CD4-positive, alpha-beta T cell treated with Interleukin-1 beta for 1 hour (primary cell): Measurements from ENCODE around the gene NEURL1.

Experiments used
- DNase-seq, 2 donors: peaks; one replicate each; pipeline ENCODE4 v3.0.0-alpha.2; 2020 to 2022

The NEURL1 gene

GRCh38 chr10:103547391-103547946 is 54.0 kb downstream of the NEURL1 start:
- no peak for DNase-seq

DNA sequence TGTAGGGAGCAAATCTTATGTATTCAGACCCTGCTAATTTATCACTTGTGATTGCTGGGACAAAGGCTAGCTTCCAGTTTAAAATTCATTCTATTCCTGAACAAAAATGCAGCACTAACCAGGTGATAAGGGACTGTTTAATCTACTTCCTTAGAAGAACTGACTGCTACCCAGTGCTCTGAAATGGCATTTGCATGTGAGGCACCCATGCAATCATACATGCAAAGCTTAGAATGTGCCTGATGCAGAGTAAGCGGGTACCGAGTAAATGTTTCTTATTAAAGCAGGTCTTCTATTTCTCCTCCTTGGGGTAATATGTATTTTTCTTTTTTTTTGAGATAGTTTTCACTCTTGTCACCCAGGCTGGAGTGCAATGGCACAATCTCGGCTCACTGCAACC is 54.5 kb downstream of the NEURL1 start:
- DNase-seq = no peak

DNA sequence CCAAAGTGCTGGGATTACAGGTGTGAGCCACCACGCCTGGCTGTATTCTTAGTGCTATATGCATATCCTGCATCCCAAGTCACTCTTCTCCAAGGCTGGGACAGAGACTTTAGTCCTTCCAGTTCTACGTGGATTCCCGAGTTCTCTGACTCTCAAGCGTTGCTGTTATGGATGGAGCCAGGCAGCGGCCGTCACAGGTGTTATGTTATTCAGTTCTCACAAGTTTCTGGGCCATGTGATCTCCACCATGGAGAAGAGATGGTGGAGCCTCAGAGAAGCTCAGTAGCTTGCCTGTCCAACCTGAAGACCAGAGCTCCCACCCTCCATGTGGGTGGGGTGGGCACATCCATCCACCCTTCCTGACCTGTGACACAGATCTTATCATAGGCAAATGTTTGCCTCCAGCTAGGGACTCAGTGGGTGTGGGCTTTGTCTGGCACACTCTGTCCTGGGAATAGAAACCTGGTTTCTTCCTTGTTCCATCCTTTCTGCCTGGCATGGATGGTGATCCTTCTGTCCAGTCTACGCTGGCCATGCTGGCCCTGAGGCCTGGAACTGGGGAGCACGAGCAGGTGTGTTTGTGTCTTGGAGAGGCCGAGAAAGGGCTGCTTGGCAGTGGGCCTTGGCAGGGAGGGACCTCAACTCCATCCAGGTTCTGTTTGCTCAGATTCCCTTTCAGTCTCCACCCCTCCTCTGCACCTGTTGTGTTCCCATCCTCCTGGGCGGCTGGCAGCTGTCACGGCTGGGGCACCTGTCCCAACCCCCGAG is 55.3 kb downstream of the NEURL1 start:
- no peak for DNase-seq

GRCh38 chr10:103549349-103549685 is 55.8 kb downstream of the NEURL1 start:
- DNase-seq = no peak

GRCh38 chr10:103550229-103550628 is 56.7 kb downstream of the NEURL1 start:
- no peak for DNase-seq

GRCh38 chr10:103551619-103552602 is 58.4 kb downstream of the NEURL1 start:
- peak; percentile 21 to 70 for DNase-seq

DNA sequence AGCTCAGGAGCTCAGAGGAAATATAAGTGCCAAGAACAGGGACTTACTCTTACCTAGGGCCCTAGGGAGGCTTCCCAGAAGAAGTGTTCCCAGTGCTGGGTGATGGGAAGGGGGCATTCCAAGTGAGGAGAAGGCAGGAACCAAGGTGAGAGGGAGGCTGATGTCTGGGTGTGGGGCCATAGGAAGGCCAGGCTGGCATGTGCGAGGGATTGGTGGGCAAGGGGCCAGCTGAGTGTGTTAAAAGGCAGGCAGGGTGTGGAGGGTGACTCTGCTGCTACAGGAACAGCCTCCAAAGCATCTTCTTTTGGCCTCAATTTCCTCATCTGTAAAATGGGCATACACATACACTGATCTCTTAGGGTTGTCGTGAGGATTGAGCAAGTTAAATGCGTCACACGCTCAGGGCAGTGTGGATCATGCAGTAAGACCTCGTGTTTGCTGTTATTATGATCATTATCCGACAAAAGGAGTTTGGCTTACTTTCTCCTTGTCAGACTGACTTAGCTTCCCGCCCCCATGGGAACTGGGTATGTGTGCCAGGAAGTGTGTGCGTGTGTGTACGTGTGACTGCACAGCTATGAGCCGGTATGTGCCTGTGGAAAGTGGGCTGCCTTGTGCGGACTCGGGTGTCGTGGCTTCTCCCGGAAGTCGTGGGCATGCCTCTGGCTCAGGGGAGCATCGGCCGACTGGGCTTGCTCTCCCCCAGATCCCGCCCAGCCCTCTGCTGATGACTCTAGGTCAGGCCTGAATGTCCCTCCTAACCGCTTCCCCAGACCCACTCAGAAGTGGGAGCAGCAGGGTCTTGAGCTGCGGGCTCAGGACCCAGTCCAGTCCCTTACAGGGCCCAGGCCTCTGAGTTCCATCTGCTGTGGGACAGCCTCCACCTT is 59.6 kb downstream of the NEURL1 start:
- no peak for DNase-seq

DNA sequence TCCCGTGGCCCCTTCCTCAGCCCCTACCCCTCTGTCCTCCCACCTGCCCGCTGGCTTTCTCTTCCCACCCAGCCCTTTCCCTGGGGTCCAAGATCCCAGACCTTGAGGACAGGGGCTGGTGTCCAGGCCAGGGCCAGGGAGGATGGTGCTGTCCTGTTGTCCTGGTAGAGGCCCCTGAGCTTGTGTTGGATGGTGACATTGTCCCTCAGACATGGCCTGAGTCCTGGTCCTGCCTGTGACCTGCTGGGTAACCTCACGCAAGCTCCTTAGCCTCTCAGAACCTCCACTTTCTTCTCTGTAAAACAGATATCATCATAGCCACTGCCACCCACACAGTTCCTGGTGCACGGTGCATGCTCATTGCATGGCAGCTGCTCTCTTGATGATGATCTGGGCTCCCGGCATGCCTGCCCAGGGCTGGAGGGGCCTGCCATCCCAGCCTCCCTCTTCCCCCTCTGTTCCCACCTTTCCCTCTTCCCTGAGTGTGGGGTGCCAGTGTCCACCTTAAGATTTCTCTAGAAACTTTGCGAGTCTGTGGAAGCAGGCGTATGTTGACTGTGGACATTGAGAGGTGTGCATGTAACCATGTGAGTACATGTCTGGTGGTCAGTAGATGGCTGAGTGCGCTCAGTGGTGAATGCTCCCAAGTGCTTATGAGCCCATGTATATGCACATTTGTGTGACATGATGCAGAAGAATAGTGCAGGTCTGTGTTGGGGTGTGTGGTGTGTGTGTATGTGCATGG is 60.4 kb downstream of the NEURL1 start:
- no peak for DNase-seq

GRCh38 chr10:103554488-103555324 is 61.2 kb downstream of the NEURL1 start:
- DNase-seq = peak; percentile 2 to 28

DNA sequence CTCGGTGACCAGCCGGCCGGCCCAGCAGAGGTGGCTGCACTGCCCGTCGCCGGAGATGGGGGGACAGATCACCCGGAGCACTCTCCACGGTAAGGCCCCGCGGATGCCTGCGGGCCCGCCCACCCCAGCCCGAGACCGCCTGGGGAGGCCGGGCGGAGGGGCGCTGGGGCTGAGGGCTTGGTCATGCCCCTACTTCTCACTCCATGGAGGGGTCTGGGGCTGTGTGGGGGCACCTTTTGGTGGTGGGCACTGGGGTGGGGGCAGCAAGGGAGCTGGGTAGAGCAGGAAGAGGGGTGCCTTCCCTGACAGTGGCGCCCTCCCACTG is 61.8 kb downstream of the NEURL1 start:
- DNase-seq = no peak

DNA sequence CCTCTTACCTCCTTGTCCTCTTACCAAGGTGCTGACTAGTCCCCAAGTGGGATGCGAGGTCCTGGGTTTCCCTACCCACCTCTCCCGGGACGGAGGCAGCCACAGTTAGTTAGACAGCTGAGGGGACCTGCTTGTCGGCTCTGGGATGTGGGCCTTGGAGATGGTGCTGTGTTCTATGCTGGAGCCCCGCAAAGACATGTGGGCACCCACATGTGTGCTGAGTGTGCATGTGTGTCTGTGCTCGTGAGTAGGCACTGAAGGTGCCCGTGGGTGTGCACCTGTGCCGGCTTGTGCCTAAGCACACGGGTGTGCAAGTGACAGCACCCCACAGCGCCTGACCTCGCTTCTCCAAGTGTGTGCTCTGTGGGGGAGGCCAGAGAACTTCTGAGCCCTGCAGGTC is 62.2 kb downstream of the NEURL1 start:
- DNase-seq = no peak

DNA sequence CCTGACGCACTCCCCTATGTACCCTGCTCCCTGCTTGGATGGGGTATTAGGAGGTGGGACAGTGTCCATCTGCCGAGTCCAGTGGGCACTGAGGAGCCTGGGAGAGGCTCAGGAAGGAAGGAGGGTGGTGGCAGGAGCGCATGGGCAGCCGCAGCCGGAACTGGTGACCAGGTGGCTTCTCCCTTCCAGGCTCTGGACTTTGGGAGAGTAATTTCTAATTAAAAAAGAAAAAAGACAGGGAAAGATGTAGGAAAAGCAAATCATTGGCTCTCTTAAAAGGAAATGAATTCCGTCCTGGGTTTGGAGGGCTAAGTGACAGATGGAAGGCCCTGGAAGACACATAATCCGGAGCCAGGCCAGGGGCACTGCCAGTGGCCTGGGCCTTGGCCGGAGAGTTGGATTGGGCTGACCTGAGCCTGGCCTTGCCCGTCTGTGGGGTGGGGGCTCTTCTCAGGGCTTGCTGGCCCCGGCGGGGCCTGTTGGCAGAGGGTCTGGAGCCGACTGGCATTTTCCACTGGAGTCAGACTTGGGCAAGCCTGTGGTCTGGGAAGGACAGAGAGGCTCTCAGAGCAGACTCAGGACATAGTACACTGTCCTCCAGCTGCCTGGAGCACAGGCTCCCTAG is 63.0 kb downstream of the NEURL1 start:
- DNase-seq = no peak

GRCh38 chr10:103557455-103557854 is 64.0 kb downstream of the NEURL1 start:
- DNase-seq = no peak

DNA sequence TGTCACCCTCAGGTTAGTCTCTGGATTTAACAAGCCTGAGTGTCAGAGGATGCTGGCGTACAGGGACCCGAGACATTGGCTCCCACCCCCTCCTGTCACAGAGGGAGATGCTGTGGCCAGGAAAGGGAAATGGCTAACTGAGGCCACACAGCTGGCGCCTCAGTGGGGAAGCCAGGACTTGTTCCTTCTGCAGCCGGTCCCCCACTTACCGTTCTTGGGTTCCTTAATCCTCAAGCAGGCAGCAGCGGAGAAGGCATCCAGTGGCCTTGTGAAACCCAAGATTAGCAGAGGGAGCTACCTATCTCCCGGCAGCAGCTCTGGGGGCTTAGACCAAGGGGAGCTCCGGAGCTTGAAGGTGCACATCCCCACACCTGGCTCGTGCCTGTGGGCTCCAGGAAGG is 65.4 kb downstream of the NEURL1 start:
- DNase-seq = no peak

GRCh38 chr10:103559776-103560175 is 66.3 kb downstream of the NEURL1 start:
- no peak for DNase-seq

DNA sequence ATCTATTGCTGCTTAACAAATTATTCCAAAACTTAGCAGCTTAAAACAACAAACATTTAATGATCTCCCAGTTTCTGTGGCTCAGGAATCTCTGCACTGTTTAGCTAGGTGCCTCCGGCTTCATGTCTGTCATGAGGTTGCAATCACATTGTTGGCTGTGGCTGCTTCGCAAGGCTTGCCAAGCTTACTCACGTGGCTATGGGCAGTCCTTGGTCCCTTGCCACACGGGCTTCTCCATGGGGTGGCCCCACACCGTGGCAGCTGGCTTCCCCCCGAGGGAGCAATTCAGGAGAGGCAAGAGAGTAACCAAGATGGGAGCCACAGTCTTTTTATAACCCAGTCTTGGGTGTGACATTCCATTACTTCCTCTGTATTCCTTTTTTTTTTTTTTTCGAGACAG is 67.4 kb downstream of the NEURL1 start:
- no peak for DNase-seq

DNA sequence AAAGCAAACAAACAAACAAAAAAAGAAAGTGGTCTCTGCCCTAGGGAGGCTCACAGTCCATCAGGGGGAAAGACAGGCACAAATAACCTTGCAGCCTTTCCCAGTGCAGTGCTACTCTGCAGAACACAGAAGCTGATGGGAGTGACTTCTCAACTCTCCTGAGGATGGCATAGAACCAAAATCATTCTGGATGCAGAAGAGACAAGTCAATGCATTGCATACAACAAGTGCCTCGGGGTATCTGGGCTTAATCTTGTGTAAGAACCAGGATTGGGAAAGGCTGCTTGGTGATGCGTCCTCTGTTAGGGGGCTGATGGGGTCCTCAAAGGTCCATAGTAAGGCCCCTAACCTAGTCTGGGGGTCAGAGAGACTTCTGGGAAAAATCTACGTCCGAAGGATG is 68.9 kb downstream of the NEURL1 start:
- no peak for DNase-seq

DNA sequence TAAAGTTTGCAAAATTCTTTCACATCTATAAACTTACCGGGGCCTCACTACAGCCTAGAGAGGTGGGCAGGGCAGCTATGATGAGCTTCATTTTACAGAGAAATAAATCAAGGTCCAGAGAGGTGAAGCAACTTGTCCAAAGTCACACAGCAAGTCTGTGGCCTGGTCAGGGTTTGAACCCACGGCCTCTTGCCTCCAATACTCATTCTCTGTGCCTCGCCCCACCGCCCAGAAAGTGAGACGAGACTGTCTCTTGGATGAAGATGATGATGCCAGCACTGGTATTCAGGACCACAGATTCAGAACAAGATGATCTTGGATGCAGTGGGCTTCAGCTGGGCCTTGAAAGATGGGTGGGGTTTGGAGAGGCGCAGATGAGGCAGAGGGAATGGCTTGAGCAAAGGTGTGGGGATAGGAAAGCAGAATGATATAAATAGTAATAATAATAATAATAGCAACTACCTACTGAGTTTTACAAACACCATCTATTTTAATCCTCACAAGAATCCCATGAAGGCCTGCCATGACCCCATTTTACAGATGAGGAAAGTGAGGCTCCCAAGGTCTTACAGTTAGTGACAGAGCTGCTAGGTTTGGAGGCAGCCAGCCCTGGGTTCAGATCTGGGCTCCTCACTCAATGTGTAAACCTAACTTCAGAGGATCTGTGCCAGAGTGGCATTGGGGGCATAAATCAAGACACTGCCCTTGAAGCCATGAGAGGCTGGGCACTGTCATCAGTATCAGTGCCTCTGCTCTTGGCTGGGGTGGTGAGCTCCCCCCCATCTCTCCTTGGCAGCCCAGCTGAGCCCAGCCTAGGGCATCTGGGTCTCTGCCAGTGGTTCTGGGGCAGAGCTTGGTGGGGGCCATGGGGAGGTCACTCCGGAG is 70.0 kb downstream of the NEURL1 start:
- DNase-seq = no peak

DNA sequence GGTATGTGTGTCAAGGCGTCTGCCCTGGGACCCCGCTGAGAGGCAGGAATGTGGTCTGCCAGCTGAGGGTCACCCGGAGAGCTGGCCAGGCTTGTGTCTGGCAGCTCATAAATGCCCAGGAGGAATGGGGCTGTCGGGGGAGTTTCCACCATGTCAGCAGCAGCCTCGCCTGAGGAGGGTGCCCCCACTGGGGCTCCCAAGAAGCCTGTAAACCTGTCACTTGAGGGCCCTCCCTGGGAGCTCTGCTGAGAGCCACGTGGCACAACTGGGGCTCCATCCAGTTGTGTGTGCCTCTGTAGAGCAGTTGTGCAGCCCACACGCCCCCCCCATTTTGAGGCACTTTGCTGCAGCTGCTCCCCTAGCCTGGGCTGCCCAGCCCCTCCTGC is 70.6 kb downstream of the NEURL1 start:
- DNase-seq = no peak
